AG09319 (cell line): ENCODE measurements around the gene AHCYL2.

Experiments used
- DNase-seq: peaks from one replicate; pipeline ENCODE4 v3.0.0-alpha.2; 2010; ENCODE audit warnings: low read depth; ENCODE audit errors: extremely low read depth
- TF ChIP-seq, protein P1 (sequence below): IDR thresholded peaks from 2 replicates; pipeline ENCODE4 v1.5.1; 2011; ENCODE audit warnings: low read depth, mild to moderate bottlenecking, inconsistent platforms, low read length, moderate library complexity

AHCYL2 gene

DNA sequence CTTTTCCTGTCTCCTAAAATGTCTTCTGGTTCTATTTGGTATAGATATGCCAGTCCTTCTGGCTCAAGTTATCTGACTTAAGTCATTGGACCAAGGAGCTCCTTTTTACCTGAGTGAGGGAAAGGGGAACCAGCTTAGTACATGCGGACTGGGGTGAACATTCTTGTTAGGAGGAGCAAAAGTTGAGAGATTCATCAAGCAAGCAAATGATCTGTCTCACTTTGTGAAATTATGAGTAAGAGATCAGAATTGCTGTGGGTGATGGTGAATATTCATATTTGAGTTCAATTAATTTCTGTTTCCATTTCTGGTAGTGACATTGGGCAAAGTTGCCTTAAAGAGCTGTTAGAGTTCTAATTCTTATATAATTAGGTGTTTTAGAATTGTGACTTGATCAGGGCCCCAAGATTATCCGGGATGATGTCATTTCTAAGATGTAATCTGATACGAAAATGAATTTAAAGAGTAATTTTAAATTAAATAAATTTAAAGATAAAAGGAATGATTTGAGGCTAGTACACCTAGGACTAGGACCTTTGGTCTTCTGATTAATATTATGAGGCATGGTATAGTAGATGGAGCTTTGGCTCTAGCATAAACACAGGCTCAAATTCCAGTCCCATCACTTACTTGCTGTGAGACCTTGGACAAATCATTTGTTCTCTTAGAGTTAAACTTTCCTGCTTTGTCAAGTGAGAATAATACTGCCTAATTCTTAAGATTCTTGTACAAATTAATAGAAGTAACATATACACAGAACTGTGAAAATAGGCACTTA, 149.0 kb downstream of the AHCYL2 start:
- TF ChIP-seq, protein P1, sequence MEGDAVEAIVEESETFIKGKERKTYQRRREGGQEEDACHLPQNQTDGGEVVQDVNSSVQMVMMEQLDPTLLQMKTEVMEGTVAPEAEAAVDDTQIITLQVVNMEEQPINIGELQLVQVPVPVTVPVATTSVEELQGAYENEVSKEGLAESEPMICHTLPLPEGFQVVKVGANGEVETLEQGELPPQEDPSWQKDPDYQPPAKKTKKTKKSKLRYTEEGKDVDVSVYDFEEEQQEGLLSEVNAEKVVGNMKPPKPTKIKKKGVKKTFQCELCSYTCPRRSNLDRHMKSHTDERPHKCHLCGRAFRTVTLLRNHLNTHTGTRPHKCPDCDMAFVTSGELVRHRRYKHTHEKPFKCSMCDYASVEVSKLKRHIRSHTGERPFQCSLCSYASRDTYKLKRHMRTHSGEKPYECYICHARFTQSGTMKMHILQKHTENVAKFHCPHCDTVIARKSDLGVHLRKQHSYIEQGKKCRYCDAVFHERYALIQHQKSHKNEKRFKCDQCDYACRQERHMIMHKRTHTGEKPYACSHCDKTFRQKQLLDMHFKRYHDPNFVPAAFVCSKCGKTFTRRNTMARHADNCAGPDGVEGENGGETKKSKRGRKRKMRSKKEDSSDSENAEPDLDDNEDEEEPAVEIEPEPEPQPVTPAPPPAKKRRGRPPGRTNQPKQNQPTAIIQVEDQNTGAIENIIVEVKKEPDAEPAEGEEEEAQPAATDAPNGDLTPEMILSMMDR: no peak
- no peak for DNase-seq

DNA sequence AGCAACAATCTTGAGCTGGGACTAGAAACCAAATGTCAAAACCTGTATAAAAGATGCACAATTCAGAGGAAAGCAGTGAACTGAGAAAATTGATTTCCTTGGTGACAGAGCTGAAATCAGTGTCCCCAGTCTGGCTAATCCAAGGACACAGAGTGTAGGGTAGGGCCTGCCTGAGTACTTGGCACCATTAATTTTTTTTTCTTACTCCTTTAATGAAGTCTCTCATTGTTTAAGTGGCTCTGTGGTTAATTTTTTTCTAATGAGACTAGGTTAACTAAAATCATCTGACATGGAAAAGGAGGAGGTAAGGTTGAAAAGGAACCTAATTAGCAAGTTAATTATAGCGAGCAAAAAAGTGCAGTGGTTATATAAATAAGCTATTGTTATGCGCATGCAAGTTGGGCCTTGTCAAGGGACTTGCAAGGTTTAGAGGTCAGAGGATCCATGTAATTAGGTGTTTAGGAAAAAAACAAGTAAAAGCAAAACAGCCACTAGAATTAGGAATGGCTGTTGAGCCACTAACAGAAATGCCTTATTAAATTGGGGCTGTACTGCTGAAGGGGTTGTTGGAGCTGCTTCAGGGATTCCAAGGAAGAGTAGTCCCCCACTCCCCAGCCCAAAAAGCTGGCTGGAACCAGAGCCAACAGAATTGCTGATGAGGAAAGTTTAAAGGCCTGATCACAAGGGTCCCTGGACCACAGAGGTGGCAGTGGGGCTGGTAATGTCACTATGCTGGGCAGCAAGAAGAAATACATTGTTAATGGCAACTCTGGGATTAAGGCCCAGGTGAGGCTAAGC, 150.5 kb downstream of the AHCYL2 start:
- TF ChIP-seq, protein P1: no peak
- DNase-seq: no peak

GRCh38 chr7:129376076-129376777, 151.4 kb downstream of the AHCYL2 start:
- no peak for DNase-seq
- TF ChIP-seq, protein P1: peak; percentile 50

- no peak for DNase-seq
- TF ChIP-seq, protein P1: no peak
Measured at GRCh38 chr7:129376778-129377700, 152.2 kb downstream of the AHCYL2 start.

DNA sequence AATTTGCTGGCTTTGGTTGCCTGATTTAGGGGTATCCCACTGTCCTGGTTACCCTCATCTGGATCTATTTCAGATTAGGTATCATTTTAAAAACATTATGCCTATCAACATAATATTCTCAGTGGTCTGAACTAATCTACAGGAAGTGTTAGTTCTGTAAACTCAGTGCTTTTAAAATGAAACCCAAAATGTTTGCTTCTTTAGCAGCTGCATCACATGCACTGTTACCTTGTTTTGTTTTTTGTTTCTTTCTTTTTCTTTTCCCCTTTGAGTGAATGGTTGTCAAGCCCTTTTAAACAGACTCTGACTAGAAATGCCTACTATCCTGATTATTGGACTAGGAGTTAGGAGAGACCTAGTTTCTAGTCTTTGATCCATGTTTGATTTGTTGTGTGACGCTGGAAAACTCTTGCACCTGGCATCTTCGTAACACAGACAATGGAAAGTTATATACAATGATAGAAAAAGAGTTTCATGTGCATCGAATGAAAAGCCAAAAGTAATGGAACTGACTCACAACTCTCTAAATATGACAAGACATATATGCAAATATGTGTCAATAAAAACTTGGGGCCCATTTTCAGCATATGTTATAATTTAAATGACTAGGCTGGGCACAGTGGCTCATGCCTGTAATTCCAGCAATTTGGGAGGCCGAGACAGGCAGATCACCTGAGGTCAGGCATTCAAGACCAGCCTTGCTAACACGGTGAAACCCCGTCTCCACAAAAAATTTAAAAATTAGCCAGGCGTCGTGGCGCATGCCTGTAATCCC, 157.1 kb downstream of the AHCYL2 start:
- TF ChIP-seq, protein P1: no peak
- no peak for DNase-seq

DNA sequence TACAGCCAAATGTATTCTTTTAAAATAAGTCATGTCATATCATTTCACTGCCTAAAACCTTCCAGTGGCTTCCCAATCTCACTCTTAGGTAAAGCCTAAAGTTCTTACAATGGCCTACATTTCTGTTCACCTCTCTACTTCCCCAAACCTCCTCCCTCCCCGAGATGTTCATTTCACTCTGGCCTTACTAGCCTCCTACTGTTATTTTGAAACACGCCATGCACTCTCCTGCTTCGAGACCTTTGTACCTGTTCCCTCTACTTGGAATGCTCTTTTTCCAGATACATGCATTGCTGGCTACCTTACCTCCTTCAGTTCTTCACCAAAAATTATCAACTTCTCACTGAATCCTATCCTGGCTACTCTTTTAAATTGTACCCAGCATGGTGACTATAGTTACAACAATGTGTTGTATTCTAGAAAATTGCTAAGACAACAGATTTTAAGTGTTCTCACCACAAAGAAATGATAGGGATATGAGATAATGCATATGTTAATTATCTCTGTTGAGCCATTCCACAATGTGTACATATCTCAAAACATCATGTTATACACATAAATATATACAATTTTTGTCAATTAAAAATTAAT, 158.8 kb downstream of the AHCYL2 start:
- TF ChIP-seq, protein P1: no peak
- DNase-seq: no peak
